GM12875 (cell line): ENCODE results near the gene NR2C2AP.
"Not testable (repeated sequence)": the region's sequence is repeated elsewhere in the genome, so short reads cannot be mapped to it uniquely, and the experiment has no call there.

Experiments
- H3K4me3 ChIP-seq: one replicate; pipeline ENCODE4 v1.5.1; 2011; ENCODE audit warnings: low read depth, low read length, control low read depth
- TF ChIP-seq, protein P1 (sequence below): IDR thresholded peaks from 2 replicates; pipeline ENCODE4 v1.5.1; 2011; ENCODE audit warnings: low read depth, mild to moderate bottlenecking, control low read depth, inconsistent platforms, low read length, moderate library complexity, borderline replicate concordance; ENCODE audit not compliant: insufficient read depth

The NR2C2AP gene

DNA sequence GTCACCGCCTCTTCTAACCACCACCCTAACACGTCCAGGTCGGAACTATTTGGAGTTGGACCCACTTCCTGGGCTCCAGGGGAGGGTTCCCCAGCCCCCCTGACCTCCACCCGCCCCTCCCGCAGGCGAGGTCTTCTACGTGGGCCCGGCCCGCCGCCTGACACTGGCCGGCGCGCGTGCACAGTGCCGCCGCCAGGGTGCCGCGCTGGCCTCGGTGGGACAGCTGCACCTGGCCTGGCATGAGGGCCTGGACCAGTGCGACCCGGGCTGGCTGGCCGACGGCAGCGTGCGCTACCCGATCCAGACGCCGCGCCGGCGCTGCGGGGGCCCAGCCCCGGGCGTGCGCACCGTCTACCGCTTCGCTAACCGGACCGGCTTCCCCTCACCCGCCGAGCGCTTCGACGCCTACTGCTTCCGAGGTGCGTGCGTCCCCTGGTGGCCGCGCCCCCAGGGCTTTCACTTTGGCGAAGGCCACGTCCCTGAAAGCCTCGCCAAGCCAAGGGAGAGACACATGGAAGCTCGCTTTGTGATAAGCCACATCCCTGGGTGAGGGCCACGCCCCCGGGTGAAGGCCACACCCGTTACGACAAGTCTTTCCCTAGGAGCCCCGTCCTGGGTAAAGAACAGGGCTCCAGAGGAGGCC lies 21.8 kb upstream of the NR2C2AP start:
- peak overlapping the region; percentile 42 for H3K4me3 ChIP-seq
- TF ChIP-seq, protein P1, sequence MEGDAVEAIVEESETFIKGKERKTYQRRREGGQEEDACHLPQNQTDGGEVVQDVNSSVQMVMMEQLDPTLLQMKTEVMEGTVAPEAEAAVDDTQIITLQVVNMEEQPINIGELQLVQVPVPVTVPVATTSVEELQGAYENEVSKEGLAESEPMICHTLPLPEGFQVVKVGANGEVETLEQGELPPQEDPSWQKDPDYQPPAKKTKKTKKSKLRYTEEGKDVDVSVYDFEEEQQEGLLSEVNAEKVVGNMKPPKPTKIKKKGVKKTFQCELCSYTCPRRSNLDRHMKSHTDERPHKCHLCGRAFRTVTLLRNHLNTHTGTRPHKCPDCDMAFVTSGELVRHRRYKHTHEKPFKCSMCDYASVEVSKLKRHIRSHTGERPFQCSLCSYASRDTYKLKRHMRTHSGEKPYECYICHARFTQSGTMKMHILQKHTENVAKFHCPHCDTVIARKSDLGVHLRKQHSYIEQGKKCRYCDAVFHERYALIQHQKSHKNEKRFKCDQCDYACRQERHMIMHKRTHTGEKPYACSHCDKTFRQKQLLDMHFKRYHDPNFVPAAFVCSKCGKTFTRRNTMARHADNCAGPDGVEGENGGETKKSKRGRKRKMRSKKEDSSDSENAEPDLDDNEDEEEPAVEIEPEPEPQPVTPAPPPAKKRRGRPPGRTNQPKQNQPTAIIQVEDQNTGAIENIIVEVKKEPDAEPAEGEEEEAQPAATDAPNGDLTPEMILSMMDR = peak; percentile 80

DNA sequence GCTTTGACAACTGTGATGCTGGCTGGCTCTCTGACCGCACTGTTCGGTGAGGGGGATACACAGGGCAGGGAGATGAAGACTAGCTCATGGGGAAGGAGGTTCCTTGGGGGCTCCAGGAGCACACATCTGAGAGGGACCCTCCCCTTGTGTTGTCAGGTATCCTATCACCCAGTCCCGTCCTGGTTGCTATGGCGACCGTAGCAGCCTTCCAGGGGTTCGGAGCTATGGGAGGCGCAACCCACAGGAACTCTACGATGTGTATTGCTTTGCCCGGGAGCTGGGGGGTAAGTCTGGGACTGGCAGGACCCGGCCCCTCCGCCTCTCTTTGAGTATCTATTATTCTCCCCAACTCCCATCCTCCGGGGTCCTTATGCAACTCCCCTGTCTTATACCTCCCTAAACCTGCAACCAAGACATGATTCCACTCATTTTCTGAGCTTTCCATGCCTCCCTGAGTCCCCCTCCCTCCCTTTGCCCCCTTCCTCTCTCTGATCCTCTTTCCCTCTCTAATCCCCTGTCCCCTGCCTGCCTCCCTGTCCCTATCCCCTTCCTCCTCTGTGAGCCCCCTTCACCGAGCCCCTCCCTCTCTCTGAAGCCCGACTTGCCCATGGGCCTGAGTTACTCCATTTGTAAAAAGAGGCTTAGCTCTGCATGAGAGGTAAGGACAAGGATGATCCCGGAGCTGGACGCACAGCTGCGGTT lies 21.1 kb upstream of the NR2C2AP start:
- no peak overlapping the region for H3K4me3 ChIP-seq
- TF ChIP-seq, protein P1 = no peak

DNA sequence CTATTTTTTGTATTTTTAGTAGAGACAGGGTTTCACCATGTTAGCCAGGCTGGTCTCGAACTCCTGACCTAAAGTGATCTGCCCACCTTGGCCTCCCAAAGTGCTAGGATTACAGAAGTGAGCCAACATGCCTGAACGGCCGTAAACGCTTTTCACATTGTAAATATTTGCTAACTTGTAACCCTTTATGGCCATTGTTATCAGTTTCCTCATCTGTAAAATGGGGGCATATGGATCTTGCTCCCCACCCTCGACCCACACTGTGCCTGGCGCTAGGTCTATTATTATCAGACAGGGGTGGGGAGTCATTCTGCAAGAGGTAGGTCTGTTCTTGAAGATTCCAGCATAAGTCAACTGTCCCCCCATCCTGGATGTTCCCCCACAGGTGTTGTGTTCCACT lies 20.4 kb upstream of the NR2C2AP start:
- no peak overlapping the region for H3K4me3 ChIP-seq
- TF ChIP-seq, protein P1 = no peak

DNA sequence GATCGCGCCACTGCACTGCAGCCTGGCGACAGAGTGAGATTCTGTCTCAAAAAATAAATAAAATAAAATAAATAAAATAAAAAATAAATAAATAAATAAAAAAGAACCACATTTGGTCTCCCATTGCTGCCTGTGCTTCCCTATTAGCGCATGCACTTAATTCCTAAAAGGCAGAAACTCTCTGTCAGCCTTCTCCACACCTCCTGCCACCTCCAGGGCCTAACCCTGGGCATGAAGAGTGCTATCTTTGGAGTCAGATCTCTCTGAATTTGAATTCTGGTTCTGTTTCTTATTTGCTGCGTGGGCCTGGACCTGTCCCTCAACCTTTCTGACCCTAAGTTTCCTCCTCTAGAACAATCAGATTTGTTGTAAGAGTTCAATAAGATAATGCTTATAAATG lies 19.8 kb upstream of the NR2C2AP start:
- H3K4me3 ChIP-seq = no peak overlapping the region
- TF ChIP-seq, protein P1 = no peak

- not testable (repeated sequence) for H3K4me3 ChIP-seq
Measured at GRCh38 chr19:19221000-19221399, 17.8 kb upstream of the NR2C2AP start.

DNA sequence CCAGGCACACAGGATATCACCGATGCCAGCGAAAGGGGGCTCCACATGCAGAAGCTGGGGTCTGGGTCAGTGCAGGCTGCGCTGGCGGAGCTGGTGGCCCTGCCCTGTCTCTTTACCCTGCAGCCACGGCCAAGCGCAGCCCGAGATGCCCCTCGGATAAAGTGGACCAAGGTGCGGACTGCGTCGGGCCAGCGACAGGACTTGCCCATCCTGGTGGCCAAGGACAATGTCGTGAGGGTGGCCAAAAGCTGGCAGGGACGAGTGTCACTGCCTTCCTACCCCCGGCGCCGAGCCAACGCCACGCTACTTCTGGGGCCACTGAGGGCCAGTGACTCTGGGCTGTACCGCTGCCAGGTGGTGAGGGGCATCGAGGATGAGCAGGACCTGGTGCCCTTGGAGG lies 15.7 kb upstream of the NR2C2AP start:
- H3K4me3 ChIP-seq = no peak overlapping the region
- TF ChIP-seq, protein P1 = no peak

DNA sequence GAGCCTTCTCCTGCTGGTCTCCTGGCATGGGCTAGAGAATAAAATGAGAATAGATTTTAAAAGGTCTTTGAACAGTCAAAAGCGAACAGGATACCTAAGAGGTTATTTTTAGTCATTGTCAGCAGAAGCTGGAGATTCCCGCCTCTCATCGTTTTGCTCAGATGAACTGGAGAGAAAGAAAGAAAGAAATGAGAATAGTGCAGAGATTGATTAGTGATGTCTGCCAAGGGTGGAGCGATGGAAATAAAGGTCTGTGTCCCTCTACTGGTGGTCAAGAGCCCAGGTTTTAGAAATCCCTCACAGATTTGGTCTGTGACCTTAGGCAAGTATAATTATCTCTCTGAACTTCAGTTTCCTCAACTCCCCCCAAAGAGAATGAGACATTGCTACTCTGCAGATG lies 13.9 kb upstream of the NR2C2AP start:
- TF ChIP-seq, protein P1 = 0 out of 2 replicates have a peak, but pooled peaks have one; percentile 4
- H3K4me3 ChIP-seq = no peak overlapping the region
